ENCODE results near the gene SPRY4.

The SPRY4 gene

GRCh38 chr5:142316051-142316450, 8.8 kb downstream of the SPRY4 start:
- in situ Hi-C loops (cut with HindIII; ENCODE audit: low pct_ligation_motif_present, low sequenced_read_pairs), result loop anchor here (25.0 kb wide), 1 partner anchor 221 kb away; no protein-coding TSS in a partner anchor
- Histone ChIP-seq H3K27ac (peak overlapping the region; percentile 12), H3K36me3 (replicated peaks) (peaks cover 54% of the 10 kb centered on the region), H3K27me3 (replicated peaks) (no peaks in the 10 kb centered on the region), H3K4me3 (ENCODE audit: low read depth, low read length) (no peak overlapping the region)
- no peak for TF ChIP-seq CTCF (IDR thresholded peaks at IDR 0.05; ENCODE audit: low read depth, low read length, missing control alignments)
- DNase-seq, result no peak

- in situ Hi-C loops (cut with HindIII; ENCODE audit: low pct_ligation_motif_present, low sequenced_read_pairs), result loop anchor here (25.0 kb wide), 1 partner anchor 222 kb away; no protein-coding TSS in a partner anchor
- H3K27ac ChIP-seq, result peak overlapping the region; percentile 1
- no peak for TF ChIP-seq CTCF (IDR thresholded peaks at IDR 0.05; ENCODE audit: low read depth, low read length, missing control alignments)
- no peak overlapping the region for H3K4me3 ChIP-seq (ENCODE audit: low read depth, low read length)
- no peaks in the 10 kb centered on the region for H3K27me3 ChIP-seq (replicated peaks)
- no peak for DNase-seq
- peaks cover 57% of the 10 kb centered on the region for H3K36me3 ChIP-seq (replicated peaks)
Measured at GRCh38 chr5:142315096-142315900, 9.5 kb downstream of the SPRY4 start.

- Histone ChIP-seq H3K4me3 (ENCODE audit: low read depth, low read length) (no peak overlapping the region), H3K27ac (no peak overlapping the region), H3K27me3 (replicated peaks) (no peaks in the 10 kb centered on the region), H3K36me3 (replicated peaks) (peaks cover 63% of the 10 kb centered on the region)
- DNase-seq, result no peak
- in situ Hi-C loops (cut with HindIII; ENCODE audit: low pct_ligation_motif_present, low sequenced_read_pairs), result loop anchor here (25.0 kb wide), 1 partner anchor 223 kb away; no protein-coding TSS in a partner anchor
- no peak for TF ChIP-seq CTCF (IDR thresholded peaks at IDR 0.05; ENCODE audit: low read depth, low read length, missing control alignments)
Measured at GRCh38 chr5:142314606-142315005, 10.2 kb downstream of the SPRY4 start.

- peaks cover 63% of the 10 kb centered on the region for H3K36me3 ChIP-seq (replicated peaks)
- TF ChIP-seq CTCF (IDR thresholded peaks at IDR 0.05; ENCODE audit: low read depth, low read length, missing control alignments), result no peak
- no peak overlapping the region for H3K27ac ChIP-seq
- no peak overlapping the region for H3K4me3 ChIP-seq (ENCODE audit: low read depth, low read length)
- no peak for DNase-seq
- H3K27me3 ChIP-seq (replicated peaks), result no peaks in the 10 kb centered on the region
- in situ Hi-C loops (cut with HindIII; ENCODE audit: low pct_ligation_motif_present, low sequenced_read_pairs), result loop anchor here (25.0 kb wide), 1 partner anchor 223 kb away; no protein-coding TSS in a partner anchor
Measured at GRCh38 chr5:142314109-142314508, 10.7 kb downstream of the SPRY4 start.

- Histone ChIP-seq H3K27me3 (replicated peaks) (no peaks in the 10 kb centered on the region), H3K36me3 (replicated peaks) (peaks cover 63% of the 10 kb centered on the region), H3K4me3 (ENCODE audit: low read depth, low read length) (no peak overlapping the region), H3K27ac (peak overlapping the region; percentile 18)
- in situ Hi-C loops (cut with HindIII; ENCODE audit: low pct_ligation_motif_present, low sequenced_read_pairs), result loop anchor here (25.0 kb wide), 1 partner anchor 224 kb away; no protein-coding TSS in a partner anchor
- DNase-seq, result no peak
- no peak for TF ChIP-seq CTCF (IDR thresholded peaks at IDR 0.05; ENCODE audit: low read depth, low read length, missing control alignments)
Measured at GRCh38 chr5:142313682-142314081, 11.1 kb downstream of the SPRY4 start.

Measured in brain microvascular endothelial cell (primary cell).